GM21390 (cell line): ENCODE measurements around the gene CETN1.

Experiments
- ATAC-seq: cut with Tn5 transposase; IDR thresholded peaks from one replicate; pipeline ENCODE4 v1.9.1; 2021; ENCODE audit not compliant: unreplicated experiment

CETN1 gene

DNA sequence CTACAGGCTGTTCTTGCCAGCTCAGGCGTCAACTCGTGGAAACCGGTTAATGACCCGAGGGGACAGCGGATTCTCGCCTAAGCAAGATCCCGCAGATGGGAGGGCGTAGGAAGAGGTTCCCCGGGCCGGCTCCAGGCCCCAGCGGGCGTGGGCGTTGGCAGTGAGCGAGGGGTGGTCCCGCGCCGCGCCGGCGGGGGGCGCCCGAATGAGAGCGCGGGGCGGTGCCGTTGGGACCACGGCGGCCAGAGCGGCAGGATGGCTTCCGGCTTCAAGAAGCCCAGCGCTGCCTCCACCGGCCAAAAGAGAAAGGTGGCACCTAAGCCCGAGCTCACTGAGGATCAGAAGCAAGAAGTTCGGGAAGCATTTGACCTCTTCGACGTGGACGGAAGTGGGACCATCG, at the start of gene CETN1:
Gene CETN1 (plus strand): TSS at position 227 of the 400 bp plus-strand sequence. CDS start 29 bp downstream, at position 256.
- no peak for ATAC-seq

- ATAC-seq, result no peak
These were observed 48.2 kb upstream of the CETN1 start for GRCh38 chr18:532018-532417.

GRCh38 chr18:532632-533031, 47.5 kb upstream of the CETN1 start:
- ATAC-seq, result no peak

DNA sequence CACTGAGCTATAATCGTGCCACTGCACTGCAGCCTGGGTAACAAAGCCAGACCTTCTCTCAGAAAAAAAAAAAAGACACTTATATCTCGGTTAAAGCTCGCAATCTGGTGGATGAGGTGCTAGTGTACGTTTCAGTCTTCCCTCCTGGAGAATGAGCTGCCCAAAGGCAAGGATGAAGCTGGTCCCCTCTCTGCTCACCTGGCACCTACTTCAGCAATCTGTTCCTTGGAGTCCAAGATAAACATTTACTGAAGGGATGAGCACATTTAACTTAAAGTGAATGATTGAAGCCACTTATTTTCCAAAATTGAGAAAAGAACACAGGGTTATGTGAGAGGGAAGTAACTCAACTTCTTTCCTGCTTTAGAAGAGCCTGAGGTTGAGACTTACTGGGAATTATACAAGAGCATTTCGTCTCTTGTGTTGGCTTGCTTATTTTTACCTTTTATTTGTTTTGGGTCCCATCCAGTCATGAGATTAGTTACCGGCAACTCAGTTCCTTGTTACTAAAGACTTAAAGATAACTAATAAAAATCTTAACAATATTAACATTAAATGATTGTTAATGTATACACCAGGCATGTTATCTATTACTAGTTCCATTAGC, 46.1 kb upstream of the CETN1 start:
- no peak for ATAC-seq

DNA sequence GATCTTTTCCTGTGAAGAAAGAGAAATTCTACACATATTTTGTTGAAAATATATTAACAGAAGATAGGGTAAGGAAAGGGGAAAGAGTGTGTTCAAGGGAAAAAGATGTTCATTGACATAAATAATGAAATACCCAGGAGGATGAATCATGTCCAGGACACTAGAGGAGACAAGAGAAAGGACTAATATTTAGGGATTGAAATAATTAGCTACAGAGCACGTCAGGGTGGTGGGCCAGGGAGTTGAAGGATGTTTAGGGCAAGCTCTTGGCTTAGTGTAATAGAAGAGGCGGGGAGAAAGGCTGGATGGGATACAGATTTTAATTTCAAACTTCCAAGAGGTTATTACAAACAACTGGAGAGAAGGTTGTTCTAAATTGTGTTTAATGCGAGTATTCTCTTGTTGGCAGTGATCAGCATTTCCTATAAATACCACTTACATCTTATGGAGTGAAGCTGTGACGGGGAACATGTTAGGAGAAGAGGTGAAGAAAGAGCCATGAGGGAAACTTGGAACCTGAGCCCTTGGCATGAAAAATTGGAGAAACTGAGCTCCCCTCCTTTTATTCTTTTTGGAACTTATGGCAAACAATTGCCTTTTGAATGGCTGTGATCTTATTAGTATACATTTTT, 36.6 kb upstream of the CETN1 start:
- no peak for ATAC-seq

GRCh38 chr18:549967-550366, 30.2 kb upstream of the CETN1 start:
- no peak for ATAC-seq

DNA sequence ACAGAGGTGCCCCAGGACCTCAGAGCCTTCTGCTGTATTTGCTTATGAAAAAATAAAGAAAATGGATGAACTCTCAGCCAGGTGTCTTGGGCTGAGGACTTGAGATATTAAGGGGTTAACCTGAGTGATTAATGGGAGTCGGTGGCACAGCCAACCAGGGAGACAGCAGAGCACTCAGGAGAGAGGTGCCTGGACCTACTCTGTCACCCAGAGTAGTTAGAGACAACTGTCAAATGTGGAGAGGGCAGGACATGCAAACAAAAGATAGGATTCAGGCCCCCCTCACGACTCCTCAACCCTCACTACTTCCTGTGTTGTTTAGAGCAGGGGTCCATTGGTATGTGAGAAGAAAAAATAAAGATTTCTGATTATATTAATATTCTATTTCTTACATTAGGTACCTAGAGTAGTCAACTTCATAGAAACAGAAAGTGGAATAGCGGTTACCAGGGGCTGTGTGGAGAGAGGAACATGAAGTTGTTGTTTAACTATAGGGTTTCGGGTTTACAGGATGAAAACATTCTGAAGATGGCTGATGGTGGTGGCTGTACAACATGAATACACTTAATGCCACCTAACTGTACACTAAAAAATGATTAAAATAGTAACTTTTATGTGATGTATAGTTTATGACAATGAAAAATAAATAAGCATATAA, 28.6 kb upstream of the CETN1 start:
- ATAC-seq, result peak; percentile 96

- no peak for ATAC-seq
These were observed 24.3 kb upstream of the CETN1 start for GRCh38 chr18:555705-556457.

DNA sequence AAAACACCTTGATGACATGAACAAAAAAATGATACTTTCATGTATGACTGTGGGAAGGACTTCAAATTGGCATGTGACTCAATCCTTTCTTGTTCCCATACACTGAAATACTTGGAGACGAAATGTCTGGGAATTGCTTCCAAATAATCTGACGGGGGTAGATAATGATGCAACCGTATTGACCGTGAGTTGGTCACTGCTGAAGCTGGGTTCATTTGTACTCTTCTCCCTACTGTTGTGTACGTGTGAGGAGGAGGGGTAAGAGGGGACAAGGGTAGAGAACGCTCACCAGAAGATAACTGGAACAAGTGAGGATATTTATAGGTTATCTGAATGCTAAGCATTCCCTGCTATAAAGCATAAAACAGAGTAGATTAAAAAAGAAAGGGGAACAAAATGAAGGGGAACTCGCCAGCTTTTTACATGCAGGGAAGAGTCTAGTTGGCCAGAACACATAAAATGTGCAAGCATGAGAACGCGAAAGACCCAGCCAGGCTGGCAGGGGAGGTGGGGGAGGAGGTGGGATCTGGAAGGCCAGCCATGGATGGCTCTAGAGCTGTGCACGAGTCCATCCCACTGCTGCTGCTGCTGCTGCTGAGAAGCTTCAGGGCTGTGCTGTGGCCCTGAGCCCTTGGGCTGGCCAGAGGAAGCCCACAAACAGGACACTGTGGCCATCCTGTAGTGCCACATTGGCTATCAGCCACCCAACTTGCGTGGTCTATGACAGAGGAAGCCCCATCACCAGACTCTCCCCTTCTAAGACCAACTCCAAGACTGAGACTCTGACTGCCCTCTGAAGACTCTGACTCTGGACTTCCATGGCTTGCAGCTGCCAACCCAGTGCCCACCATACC, 15.2 kb upstream of the CETN1 start:
- no peak for ATAC-seq

DNA sequence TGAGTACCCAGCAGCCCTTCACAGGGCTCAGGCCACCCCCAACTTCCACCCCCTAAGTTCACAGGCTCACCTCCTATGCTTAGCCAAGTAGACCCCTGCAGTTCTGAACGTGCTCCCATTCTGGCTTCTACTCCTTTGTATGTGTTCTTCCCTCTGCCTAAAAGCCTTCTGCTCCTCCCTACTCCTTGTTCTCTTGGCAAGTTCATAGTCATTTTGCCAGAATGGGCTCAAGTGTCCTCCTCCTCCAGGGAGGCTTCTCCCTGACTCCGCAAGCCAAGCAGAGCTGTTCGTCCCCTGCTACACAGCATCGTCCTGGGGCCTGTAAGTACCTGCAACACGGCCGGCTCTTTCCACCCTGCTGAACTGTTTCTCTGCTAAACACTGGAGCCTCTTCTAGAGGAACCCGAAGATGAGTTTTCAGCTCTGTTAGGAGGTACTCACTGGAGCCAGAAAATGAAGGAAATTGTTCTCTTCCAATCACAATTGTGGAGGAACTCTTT, 14.6 kb upstream of the CETN1 start:
- ATAC-seq, result no peak

DNA sequence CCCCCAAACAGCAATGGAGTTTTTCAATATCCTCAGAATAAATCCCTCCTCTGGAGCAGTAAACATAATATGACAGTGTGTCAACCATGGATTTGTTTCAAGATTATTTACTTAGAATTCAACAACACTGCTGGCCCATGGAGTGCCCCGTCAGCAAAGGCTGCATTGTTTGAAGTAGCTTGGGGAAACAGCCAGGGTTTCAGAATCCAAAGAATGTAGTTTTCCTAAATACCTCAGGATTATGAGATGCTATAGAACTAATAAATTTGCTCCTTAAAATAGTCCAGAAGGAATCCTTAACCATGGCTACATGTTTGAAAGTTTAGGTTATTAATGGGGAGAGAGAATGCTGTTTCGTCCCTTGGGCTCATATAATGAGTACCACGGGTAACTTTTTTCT, 13.1 kb upstream of the CETN1 start:
- ATAC-seq, result no peak

- no peak for ATAC-seq
These were observed 11.4 kb upstream of the CETN1 start for GRCh38 chr18:568731-569130.

- ATAC-seq, result no peak
These were observed 9.9 kb upstream of the CETN1 start for GRCh38 chr18:570256-570655.

DNA sequence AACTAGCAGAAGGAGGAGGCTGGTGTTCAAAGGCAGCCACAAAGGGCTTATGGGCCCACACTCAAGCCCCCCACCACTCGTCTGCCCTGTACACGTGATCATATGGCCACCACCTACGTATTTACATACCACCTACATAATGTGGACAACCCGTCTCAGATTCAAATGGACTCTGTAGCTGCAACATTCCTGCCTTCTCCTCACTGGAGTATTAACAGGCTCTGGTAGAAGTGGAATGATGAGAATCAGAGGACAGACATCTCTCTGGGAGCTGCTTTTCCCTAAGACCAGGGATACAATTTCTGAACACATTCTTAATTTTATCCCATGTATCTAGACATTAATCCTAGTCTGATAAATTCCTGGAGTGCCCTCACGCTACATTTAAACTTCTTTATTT, 9.5 kb upstream of the CETN1 start:
- ATAC-seq, result no peak

DNA sequence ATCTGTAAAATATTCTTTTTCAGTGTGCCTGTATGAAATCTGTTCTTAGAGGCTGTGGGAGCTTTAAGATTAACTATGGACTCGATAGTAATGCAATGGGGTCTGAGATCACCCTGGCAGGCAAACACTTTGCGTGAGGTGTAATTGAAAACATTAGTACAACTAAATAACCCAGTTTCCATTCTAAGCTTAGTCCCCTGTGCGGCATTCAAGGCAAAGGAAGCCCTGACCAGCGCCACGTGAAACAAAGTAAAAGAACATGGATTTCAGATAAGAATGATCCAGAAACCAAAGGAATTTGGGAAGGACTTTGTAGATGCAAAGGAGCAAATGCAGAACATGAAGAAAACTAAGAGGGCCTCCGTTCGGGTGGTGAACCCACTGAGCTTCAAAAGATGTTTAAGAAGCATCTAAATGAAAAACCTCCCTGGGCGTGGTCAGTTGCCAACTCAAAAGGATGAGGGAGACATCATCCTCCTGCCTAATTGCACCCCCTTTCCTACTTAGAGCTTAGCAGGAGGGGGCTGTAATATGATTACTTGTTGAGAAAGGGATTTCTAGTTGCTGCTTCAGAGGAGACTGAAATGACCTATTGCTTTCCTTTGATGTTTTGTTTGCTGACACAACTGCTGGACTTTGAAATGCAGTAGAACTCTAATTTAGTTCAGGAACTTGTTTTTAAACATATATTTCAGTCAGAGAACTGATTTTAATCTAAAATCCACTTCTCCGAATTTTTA, 7.9 kb upstream of the CETN1 start:
- ATAC-seq, result no peak

GRCh38 chr18:572831-573289, 7.3 kb upstream of the CETN1 start:
- no peak for ATAC-seq

DNA sequence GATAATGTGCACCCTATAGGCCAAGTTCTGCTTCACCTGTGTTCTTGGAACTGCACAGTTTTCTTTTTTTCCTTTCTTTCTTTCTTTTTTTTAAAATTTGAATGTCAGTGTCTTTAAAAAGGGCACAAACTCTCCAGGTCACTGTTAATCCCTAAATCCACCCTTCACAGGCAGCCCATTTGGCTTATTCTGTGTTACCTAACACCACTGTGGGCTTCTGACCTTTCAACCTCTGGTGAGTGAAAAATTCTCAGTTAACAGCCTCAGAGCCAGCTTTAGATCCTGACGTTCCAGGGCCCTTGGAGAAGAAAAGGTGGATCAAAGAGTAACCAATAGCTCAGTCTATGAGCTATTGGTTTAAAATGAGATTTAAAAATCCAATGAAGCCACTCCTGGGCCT, 6.8 kb upstream of the CETN1 start:
- ATAC-seq, result no peak

DNA sequence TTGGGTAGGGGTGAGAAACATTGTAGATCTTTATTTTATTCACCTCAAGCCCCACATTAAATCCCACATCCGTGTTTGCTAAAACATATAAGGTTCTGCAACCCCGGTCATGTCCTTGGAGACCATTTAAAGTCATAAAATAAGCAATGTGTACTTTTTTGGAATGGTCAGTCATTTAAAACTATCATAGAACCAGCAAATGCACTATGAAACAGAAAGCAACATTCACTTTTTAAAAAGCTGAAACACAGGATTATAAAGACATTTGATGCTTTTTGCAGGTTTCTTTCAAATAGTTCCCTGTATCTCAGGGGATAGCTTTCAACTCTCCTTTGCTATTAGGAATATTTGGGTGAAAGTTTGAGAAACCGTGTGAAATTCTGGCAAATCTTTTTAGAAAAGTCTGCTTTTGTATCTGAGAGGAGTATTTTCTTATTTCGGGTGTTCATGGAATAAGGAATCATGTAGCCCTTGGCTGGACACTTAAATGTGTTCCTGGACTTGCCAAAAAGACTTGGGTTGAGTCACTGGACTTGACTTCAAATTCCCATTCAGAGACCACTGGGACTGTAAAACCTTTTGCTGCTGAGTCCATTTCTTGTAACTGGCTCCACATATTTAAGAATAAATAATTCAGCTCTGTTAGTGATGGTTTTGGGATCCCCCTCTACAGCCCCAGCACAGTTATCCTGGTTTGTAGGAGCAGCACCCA, 5.9 kb upstream of the CETN1 start:
- no peak for ATAC-seq
